ENCODE measurements around the gene HSFX4. TPM values are rescaled to one million over a fixed set of nuclear protein-coding genes. Genes with fewer than 3 reads are reported as not detected.
A peak's percentile ranks its signal among the peaks of the same experiment; 100 is the strongest.

HSFX4 gene
- total RNA-seq, 1 donor from 2014 or later, result not detected

GRCh38 chrX:149948016-149948415 lies 18.6 kb downstream of the HSFX4 start:
- H3K27me3 Mint-ChIP-seq (ENCODE audit: unreplicated experiment), result no peaks in the 10 kb centered on the region
- DNase-seq, result no peak
- no peak overlapping the region for H3K27ac Mint-ChIP-seq (ENCODE audit: unreplicated experiment)
- H3K9me3 Mint-ChIP-seq (ENCODE audit: unreplicated experiment), result no peaks in the 10 kb centered on the region
- TF ChIP-seq, protein P1, sequence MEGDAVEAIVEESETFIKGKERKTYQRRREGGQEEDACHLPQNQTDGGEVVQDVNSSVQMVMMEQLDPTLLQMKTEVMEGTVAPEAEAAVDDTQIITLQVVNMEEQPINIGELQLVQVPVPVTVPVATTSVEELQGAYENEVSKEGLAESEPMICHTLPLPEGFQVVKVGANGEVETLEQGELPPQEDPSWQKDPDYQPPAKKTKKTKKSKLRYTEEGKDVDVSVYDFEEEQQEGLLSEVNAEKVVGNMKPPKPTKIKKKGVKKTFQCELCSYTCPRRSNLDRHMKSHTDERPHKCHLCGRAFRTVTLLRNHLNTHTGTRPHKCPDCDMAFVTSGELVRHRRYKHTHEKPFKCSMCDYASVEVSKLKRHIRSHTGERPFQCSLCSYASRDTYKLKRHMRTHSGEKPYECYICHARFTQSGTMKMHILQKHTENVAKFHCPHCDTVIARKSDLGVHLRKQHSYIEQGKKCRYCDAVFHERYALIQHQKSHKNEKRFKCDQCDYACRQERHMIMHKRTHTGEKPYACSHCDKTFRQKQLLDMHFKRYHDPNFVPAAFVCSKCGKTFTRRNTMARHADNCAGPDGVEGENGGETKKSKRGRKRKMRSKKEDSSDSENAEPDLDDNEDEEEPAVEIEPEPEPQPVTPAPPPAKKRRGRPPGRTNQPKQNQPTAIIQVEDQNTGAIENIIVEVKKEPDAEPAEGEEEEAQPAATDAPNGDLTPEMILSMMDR (IDR thresholded peaks at IDR 0.05; ENCODE audit: partially characterized antibody, unreplicated experiment), result no peak
- no peaks in the 10 kb centered on the region for H3K4me1 Mint-ChIP-seq (ENCODE audit: low read depth, unreplicated experiment)
- H3K4me3 Mint-ChIP-seq (ENCODE audit: unreplicated experiment), result no peak overlapping the region
- no peaks in the 10 kb centered on the region for H3K36me3 Mint-ChIP-seq (ENCODE audit: unreplicated experiment)

GRCh38 chrX:149949743-149950436 lies 20.5 kb downstream of the HSFX4 start:
- H3K27me3 Mint-ChIP-seq (ENCODE audit: unreplicated experiment), result no peaks in the 10 kb centered on the region
- H3K4me3 Mint-ChIP-seq (ENCODE audit: unreplicated experiment), result no peak overlapping the region
- H3K9me3 Mint-ChIP-seq (ENCODE audit: unreplicated experiment), result no peaks in the 10 kb centered on the region
- TF ChIP-seq, protein P1 (IDR thresholded peaks at IDR 0.05; ENCODE audit: partially characterized antibody, unreplicated experiment), result no peak
- H3K27ac Mint-ChIP-seq (ENCODE audit: unreplicated experiment), result no peak overlapping the region
- no peak for DNase-seq
- H3K4me1 Mint-ChIP-seq (ENCODE audit: low read depth, unreplicated experiment), result no peaks in the 10 kb centered on the region
- no peaks in the 10 kb centered on the region for H3K36me3 Mint-ChIP-seq (ENCODE audit: unreplicated experiment)

DNA sequence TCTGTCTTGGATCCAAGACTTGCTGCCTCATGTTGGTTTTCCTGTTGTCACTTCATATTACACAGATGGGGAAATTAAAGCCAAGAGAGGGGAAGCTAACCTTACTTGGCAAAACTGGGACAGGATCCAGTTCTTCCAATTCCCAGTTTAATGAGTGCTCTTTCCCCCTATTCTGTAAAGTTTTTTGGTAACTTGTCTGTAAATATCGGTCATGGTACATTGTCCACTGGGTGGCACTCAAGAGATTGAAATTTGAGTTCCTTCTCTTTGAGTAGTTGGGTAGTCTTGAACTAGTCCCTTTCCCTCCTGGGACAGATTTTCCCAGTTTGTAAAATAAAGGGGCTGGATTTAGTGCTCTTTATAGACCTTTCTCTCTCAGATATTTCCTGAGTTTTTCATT lies 21.3 kb downstream of the HSFX4 start:
- TF ChIP-seq, protein P1 (IDR thresholded peaks at IDR 0.05; ENCODE audit: partially characterized antibody, unreplicated experiment), result peak; percentile 33
- H3K27ac Mint-ChIP-seq (ENCODE audit: unreplicated experiment), result no peak overlapping the region
- no peaks in the 10 kb centered on the region for H3K4me1 Mint-ChIP-seq (ENCODE audit: low read depth, unreplicated experiment)
- no peaks in the 10 kb centered on the region for H3K27me3 Mint-ChIP-seq (ENCODE audit: unreplicated experiment)
- no peak for DNase-seq
- no peaks in the 10 kb centered on the region for H3K9me3 Mint-ChIP-seq (ENCODE audit: unreplicated experiment)
- H3K4me3 Mint-ChIP-seq (ENCODE audit: unreplicated experiment), result no peak overlapping the region
- no peaks in the 10 kb centered on the region for H3K36me3 Mint-ChIP-seq (ENCODE audit: unreplicated experiment)

DNA sequence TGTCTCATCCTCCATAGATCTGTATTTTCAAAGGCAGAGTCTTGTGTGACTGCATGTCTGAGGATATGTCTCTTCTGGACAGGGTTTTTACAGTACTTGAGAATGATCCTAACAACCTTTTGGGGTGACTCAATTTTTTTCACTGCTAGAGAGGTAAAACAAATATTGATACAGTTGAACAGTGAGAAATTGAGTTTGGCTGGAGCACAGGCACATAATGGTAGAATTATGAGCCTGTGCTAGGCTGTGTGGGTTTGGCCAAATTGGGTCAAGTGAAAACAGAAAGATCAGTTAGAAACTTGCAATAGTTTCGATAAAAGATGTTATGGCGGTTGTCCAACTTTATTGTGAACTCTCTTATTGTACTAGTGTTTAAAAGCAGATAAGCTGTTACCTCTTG lies 32.2 kb downstream of the HSFX4 start:
- TF ChIP-seq, protein P1 (IDR thresholded peaks at IDR 0.05; ENCODE audit: partially characterized antibody, unreplicated experiment), result no peak
- no peaks in the 10 kb centered on the region for H3K4me1 Mint-ChIP-seq (ENCODE audit: low read depth, unreplicated experiment)
- no peak overlapping the region for H3K27ac Mint-ChIP-seq (ENCODE audit: unreplicated experiment)
- no peaks in the 10 kb centered on the region for H3K36me3 Mint-ChIP-seq (ENCODE audit: unreplicated experiment)
- H3K4me3 Mint-ChIP-seq (ENCODE audit: unreplicated experiment), result no peak overlapping the region
- DNase-seq, result no peak
- H3K27me3 Mint-ChIP-seq (ENCODE audit: unreplicated experiment), result peaks cover 1% of the 10 kb centered on the region
- H3K9me3 Mint-ChIP-seq (ENCODE audit: unreplicated experiment), result no peaks in the 10 kb centered on the region

- no peak overlapping the region for H3K4me3 Mint-ChIP-seq (ENCODE audit: unreplicated experiment)
- no peaks in the 10 kb centered on the region for H3K4me1 Mint-ChIP-seq (ENCODE audit: low read depth, unreplicated experiment)
- H3K27ac Mint-ChIP-seq (ENCODE audit: unreplicated experiment), result no peak overlapping the region
- TF ChIP-seq, protein P1 (IDR thresholded peaks at IDR 0.05; ENCODE audit: partially characterized antibody, unreplicated experiment), result no peak
- no peaks in the 10 kb centered on the region for H3K36me3 Mint-ChIP-seq (ENCODE audit: unreplicated experiment)
- H3K27me3 Mint-ChIP-seq (ENCODE audit: unreplicated experiment), result peaks cover 1% of the 10 kb centered on the region
- H3K9me3 Mint-ChIP-seq (ENCODE audit: unreplicated experiment), result no peaks in the 10 kb centered on the region
- no peak for DNase-seq
Measured at GRCh38 chrX:149962010-149962409, 32.6 kb downstream of the HSFX4 start.

Measured in glutamatergic neuron (in vitro differentiated cells).